GM21423 (cell line): ENCODE results near the gene TM7SF2.
"Not testable (repeated sequence)": the region's sequence is repeated elsewhere in the genome, so short reads cannot be mapped to it uniquely, and the experiment has no call there.

ENCODE experiments used
- ATAC-seq: cut with Tn5 transposase; IDR thresholded peaks from one replicate; pipeline ENCODE4 v1.9.1; 2021; ENCODE audit warnings: mild to moderate bottlenecking, moderate library complexity; ENCODE audit not compliant: unreplicated experiment

The TM7SF2 gene

GRCh38 chr11:65113839-65114238 is 2.2 kb downstream of the TM7SF2 start:
- no peak for ATAC-seq

- ATAC-seq, result no peak
These were observed 3.0 kb downstream of the TM7SF2 start for GRCh38 chr11:65114538-65115171.

DNA sequence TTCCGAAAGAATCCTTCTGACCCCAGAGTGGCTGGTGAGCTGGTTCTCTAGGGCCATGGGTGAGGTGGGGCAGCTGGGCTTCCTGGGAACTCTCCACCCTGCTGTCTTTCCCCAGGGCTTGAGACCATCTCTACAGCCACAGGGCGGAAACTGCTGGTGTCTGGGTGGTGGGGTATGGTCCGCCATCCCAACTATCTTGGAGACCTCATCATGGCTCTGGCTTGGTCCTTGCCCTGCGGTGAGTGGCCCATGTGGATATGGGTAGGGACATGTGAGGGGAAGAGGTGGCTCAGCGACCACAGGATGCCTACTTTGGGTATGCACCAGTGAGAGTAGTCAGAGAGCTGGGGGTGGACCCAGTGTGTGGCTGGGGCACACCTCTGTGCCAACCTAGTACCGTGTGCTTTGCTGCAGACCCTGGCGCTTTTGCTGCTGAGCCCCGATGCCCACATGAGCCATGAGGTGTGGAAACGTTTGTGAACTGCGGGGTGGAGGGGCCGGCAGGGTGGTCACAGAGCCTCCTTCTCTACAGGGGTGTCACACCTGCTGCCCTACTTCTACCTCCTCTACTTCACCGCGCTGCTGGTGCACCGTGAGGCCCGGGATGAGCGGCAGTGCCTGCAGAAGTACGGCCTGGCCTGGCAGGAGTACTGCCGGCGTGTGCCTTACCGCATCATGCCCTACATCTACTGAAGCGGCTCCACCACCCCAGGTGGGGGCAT is 3.9 kb downstream of the TM7SF2 start:
- ATAC-seq, result no peak

DNA sequence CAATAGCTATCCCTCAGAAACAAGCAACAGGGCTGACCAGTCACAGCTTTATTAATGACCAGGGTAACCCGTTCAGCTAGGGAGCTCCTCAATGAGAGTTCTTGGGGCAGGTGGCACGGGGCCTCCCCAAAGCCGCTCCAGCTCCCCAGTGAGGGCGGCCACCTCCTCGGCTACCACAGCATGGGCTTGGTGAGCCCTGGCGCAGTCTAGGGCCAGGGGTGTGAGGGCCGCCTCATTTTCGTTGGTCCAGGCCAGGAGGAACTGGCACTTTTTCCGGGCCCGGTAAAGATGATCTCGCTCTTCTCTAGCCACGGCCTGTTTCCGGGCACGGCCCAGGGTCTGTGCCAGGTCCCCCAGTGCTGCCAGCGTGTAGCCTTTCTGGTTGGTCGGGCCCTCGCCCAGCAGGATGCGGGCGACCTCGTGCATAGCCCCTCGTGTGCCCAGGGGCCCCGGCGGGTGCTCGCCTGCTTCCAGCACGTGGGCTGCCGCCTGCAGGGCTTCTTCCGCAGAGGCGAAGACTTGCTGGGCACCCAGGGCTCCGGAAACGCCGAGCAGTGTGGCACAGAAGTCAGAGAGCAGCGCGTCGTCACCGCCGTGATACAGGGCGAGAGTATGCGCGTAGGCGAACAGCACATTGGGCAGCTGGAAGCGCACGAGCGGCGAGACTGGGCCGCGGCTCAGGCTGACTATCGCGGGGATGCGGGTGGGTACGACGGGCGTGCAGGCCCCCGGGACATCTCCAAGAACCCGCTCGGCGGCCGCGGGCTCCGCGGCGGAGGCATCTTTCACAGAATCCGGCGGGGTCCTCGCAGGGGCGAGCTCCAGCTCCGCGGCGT is 4.9 kb downstream of the TM7SF2 start:
- ATAC-seq, result no peak

GRCh38 chr11:65117206-65118096 is 5.8 kb downstream of the TM7SF2 start, which contains the start of gene ZNHIT2:
Gene ZNHIT2 (minus strand): TSS chr11:65117701. CDS start chr11:65117653, 48 bp downstream.
- peak; percentile 56 for ATAC-seq

DNA sequence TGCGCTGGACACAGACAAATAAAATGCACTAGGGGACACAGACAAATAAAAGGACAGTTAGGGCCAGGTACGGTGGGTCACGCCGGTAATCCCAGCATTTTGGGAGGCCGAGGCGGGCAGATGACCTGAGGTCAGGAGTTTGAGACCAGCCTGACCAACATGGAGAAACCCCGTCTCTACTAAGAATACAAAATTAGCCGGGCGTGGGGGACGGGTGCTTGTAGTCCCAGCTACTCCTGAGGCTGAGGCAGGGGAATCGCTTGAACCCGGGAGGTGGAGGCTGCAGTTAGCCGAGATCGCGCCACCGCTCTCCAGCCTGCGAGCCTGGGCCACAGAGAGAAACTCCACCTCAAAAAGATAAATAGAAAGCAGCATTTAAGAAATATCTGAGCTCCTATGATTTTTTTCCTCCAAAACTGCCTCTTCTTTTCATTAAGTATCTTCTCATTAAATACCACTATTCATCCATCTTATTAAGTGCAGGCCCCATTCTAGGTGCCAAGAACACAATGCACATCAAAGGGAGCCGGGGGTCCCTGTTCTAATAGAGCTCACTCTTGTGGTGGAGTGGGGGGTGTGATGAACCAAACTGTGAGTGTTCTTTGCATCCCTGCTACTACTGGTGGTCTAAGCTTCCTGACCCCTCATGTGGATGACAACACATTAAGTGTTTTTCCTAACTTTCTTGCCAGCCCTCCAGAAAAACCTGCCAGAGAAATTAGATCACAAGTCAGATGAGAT is 6.6 kb downstream of the TM7SF2 start:
- no peak for ATAC-seq

DNA sequence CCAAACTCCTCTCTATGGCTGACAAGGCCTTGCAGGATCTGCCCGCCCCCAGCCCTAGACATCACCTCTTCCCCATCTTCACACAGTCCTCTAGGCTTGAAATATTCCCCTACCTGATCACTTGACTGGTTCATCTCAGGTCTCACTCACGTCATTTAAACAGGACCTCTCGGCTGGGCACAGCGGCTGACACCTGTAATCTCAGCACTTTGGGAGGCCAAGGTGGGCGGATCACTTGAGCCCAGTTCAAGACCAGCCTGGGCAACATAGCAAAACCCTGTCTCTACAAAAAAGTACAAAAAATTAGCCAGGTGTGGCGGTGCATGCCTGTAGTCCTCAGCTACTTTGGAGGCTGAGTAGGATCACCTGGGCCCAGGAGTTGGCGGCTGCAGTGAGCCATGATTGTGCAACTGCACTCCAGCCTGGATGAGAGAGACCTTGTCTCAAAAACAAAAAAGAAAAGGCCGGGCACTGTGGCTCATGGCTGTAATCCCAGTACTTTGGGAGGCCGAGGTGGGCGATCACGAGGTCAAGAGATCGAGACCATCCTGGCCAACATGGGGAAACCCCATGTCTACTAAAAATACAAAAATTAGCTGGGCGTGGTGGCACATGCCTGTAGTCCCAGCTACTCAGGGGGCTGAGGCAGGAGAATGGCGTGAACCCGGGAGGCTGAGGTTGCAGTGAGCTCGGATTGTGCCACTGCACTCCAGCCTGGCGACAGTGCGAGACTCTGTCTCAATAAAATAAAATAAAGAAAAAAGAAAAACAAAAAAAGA is 7.4 kb downstream of the TM7SF2 start:
- ATAC-seq, result not testable (repeated sequence)

GRCh38 chr11:65119670-65119995 is 8.0 kb downstream of the TM7SF2 start:
- no peak for ATAC-seq

DNA sequence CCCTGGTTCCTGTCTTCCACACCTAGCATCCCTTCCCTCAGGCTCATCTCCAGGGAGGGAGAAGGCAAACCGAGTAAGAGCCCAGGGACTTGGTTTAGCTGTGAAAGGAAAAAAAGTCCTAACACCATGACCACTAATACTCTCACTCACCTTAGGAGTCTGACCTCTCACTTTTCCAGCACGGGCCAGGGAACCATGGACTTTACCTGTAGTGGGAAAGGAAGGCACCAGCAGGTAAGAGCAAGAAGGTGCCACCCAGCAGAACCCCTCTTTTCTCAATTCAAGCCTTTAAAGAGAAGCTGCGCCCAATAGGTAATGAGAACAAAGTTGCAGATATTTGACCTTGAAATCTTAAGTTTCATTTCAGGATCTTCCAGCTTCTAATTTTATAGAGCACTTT is 9.2 kb downstream of the TM7SF2 start:
- ATAC-seq, result no peak

- no peak for ATAC-seq
These were observed 9.8 kb downstream of the TM7SF2 start for GRCh38 chr11:65121447-65121864.

GRCh38 chr11:65121865-65122696 is 10.4 kb downstream of the TM7SF2 start, which contains the start of the genes FAU and MRPL49:
Gene FAU (minus strand): TSS chr11:65122134. CDS start chr11:65121813, 321 bp downstream.
Gene MRPL49 (plus strand): TSS chr11:65122321. CDS start chr11:65122347, 26 bp downstream.
- peak; percentile 65 for ATAC-seq

GRCh38 chr11:65124480-65125196 is 13.0 kb downstream of the TM7SF2 start:
- no peak for ATAC-seq

DNA sequence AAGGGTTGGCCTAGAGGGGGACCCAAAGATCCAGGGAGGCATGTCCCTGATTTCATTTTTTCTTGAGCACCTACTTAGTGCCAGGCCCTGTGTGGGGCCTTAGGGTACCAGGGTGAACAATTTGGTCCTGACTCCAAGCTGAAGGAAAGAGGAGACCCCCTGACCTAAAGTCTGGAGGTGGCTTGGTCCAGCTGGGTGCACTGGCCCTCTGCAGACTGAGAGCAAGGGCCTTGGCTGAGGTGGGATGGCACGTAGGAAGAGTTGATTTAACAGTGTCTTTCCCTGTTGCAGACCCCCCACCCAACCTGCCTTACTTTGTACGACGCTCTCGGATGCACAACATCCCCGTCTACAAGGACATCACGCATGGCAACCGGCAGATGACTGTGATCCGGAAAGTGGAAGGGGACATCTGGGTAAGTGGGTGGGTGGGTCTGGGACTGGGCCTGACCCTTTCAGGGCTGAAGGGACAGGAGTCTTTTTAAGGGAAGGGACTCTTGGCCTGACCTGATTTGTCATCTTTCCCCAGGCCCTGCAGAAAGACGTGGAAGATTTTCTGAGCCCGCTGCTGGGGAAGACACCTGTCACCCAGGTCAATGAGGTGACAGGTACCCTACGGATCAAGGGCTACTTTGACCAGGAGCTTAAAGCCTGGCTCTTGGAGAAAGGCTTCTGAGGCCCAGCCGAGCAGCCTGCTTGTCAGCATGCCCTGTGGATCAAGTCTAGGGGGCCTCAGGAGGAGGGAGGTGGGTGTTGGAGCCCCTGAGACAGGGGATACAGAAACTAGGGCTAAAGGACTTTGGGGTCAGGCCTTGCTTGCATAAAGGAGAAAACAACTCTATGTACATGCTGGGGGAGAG is 13.8 kb downstream of the TM7SF2 start:
- ATAC-seq, result no peak

DNA sequence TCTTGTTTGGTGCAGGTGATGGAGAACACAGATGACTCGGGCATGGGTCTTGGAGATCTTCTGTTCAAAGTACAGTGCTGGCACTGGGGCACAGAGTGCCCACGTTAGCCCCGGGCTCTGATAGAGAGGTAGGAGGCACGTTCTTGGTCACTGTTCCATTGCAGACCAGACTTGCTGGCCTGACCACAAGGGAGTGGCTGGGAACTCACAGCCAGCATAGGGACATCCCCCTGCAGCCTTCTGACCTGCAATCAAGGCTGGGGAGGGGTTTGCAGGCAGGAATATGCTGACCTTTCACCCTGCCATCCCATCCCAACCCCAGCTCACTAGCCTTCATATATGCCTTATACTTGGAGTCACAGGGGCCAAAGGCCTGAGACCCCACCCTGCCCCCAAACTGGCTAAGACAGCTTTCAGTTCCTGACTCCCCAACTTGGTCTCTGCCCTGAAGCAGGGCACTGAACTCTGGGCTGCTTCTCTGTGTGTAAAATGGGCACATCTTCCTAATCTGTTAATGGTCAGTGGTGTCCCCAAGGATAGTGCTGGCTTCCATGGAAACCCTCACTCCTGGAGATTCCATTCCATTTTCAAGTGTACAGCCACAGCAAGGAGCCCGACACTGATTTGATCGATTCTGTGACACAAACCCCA is 15.1 kb downstream of the TM7SF2 start:
- no peak for ATAC-seq

DNA sequence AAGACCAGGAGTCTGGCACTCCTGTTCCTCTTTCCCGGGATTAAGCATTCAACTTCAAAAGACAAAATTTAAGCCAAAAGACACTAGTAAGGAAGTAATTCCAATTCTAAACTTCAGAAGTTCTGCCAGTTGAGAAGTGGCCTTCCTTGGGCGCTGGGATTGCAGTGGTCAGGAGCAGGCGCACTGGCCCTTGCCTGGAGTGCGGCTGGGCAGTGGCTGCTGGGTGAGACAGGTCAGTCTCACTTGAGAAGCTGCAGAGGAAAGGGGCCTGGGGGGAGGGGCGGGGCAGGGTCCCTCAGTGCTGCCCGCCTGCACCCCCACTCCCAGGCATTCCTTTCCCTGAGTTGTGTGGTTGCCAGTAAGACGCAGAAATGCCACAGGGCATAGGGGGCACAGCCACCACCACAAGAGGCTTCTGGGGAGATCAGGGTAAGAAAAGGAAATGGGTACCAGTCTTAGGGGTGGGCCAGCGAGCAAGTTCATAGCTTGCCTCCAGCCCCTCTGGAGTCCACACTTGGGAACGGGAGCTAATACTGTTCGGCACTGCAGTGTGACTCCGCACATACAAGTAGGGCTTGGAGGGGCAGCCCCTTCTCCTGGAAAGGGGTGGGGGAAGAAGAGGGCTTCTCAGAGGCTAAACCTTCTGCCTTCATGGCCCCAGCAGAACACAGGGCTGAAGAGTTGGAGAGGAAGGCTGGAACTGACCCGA is 16.0 kb downstream of the TM7SF2 start:
- no peak for ATAC-seq
